GM12878 (cell line): ENCODE data around the gene ZNF232. TPM values are rescaled to one million over a fixed set of nuclear protein-coding genes. Genes with fewer than 3 reads are reported as not detected.

Experiments used
- ATAC-seq: fragments of 200-7000 bp; cut with Tn5 transposase; 3 replicates; pipeline ENCODE4 v1.9.1; 2020; ENCODE audit warnings: mild to moderate bottlenecking, moderate library complexity
- BruUV-seq: library from RNA; stranded (reverse); fragments of 400-500 nt; replicated peaks from 2 replicates; lab custom pipeline; 2021; lab: Mats Ljungman, UMichigan
- CTCF ChIA-PET: fragments of 300-600 bp; sonication (Branson Sonifier 250); formaldehyde crosslinking; extraction: SDS; loops from one replicate; lab custom pipeline; 2021; ENCODE audit warnings: inconsistent platforms; lab: Yijun Ruan, JAX
- POLR2A ChIA-PET: fragments of 350-600 bp; formaldehyde crosslinking; extraction: SDS; loops from one replicate; lab custom pipeline; 2021; ENCODE audit warnings: inconsistent platforms; lab: Charles Lee
- RAD21 ChIA-PET: fragments of 300-600 bp; sonication (Branson Sonifier 250); formaldehyde crosslinking; loops from one replicate; lab custom pipeline; 2023; ENCODE audit warnings: antibody characterized with exemption; ENCODE audit not compliant: unreplicated experiment; lab: Charles Lee
- SMC1A ChIA-PET: fragments of 300-600 bp; sonication (Branson Sonifier 250); formaldehyde crosslinking; loops from one replicate; lab custom pipeline; 2023; ENCODE audit not compliant: unreplicated experiment, uncharacterized antibody; lab: Charles Lee
- DNase-seq: peaks from one replicate; pipeline ENCODE4 v3.0.0-alpha.2; 2011; ENCODE audit warnings: low read depth, low spot score
- FAIRE-seq: peaks from 3 replicates; lab custom pipeline; 2011; peaks lifted over from hg19 to GRCh38; lab: Jason Lieb, UNC
- H2AFZ ChIP-seq: 2 replicates; pipeline ENCODE4 v1.6.0; 2011; ENCODE audit warnings: low read depth, low read length, control low read depth; ENCODE audit not compliant: control insufficient read depth
- H3K27ac ChIP-seq: 2 replicates; pipeline ENCODE4 v1.5.1; 2011; ENCODE audit warnings: control low read depth; ENCODE audit not compliant: control insufficient read depth, insufficient read depth
- H3K27me3 ChIP-seq, 2 experiments: replicated peaks in 1 of 2; 2 replicates each; pipeline versions ENCODE4 v1.6.0 to v1.6.1; 2011; ENCODE audit warnings: low read length in 1 of 2; ENCODE audit not compliant: control insufficient read depth in 2 of 2, insufficient read depth in 2 of 2
- H3K36me3 ChIP-seq, 2 experiments: 2 replicates each; pipeline ENCODE4 v1.5.1; 2011; ENCODE audit warnings: low read length in 1 of 2; ENCODE audit not compliant: control insufficient read depth in 2 of 2, insufficient read depth in 2 of 2
- H3K4me1 ChIP-seq: 2 replicates; pipeline ENCODE4 v1.6.1; 2011; ENCODE audit warnings: mild to moderate bottlenecking, low read length, moderate library complexity, mixed read lengths; ENCODE audit not compliant: control insufficient read depth, insufficient read depth
- H3K4me2 ChIP-seq: 2 replicates; pipeline ENCODE4 v1.6.0; 2011; ENCODE audit warnings: control low read depth; ENCODE audit not compliant: control insufficient read depth, insufficient read depth
- H3K4me3 ChIP-seq: fragments of 200-600 bp; sonication (generic); 2 replicates; pipeline ENCODE4 v1.5.1; 2016
- H3K79me2 ChIP-seq: 2 replicates; pipeline ENCODE4 v1.6.0; 2011; ENCODE audit warnings: low read length; ENCODE audit not compliant: control insufficient read depth, insufficient read depth
- H3K9ac ChIP-seq: 2 replicates; pipeline ENCODE4 v1.8.0; 2011; ENCODE audit warnings: low read length, control low read depth, mixed read lengths; ENCODE audit not compliant: control insufficient read depth, insufficient read depth
- H3K9me3 ChIP-seq: replicated peaks from 3 replicates; pipeline ENCODE4 v1.5.1; 2011; ENCODE audit warnings: mild to moderate bottlenecking, low read length; ENCODE audit not compliant: control insufficient read depth, insufficient read depth
- H4K20me1 ChIP-seq: 2 replicates; pipeline ENCODE4 v1.6.0; 2011; ENCODE audit not compliant: control insufficient read depth, insufficient read depth
- CEBPB ChIP-seq, 2 experiments: fragments of 150-350 bp in 1 of 2; IDR thresholded peaks; 2 replicates each; pipeline ENCODE4 v1.6.1; 2012 to 2014; ENCODE audit warnings: low read depth in 2 of 2, low read length in 2 of 2, borderline replicate concordance in 1 of 2, inconsistent platforms in 1 of 2
- CHD2 ChIP-seq: IDR thresholded peaks from 2 replicates; pipeline ENCODE4 v1.6.1; 2011; ENCODE audit warnings: low read depth, low read length, improper control_type of control experiment, borderline replicate concordance
- CREB1 ChIP-seq: IDR thresholded peaks from 2 replicates; pipeline ENCODE4 v1.6.1; 2012; ENCODE audit warnings: low read depth, mild to moderate bottlenecking, inconsistent platforms
- CREM ChIP-seq: IDR thresholded peaks from 2 replicates; pipeline ENCODE4 v1.6.1; 2014; ENCODE audit warnings: antibody characterized with exemption, low read depth
- DPF2 ChIP-seq: fragments of 450-650 bp; IDR thresholded peaks from 2 replicates; pipeline ENCODE4 v1.6.1; 2017; ENCODE audit warnings: mild to moderate bottlenecking
- EZH2 ChIP-seq: IDR thresholded peaks from 2 replicates; pipeline ENCODE4 v1.6.1; 2012; ENCODE audit warnings: low read depth, mild to moderate bottlenecking, control low read depth, inconsistent platforms, low read length, borderline replicate concordance; ENCODE audit not compliant: control insufficient read depth
- GATAD2B ChIP-seq: fragments of 450-650 bp; conservative IDR thresholded peaks from 2 replicates; pipeline ENCODE4 v1.6.1; 2017; ENCODE audit warnings: low read depth, mild to moderate bottlenecking, moderate library complexity
- IRF4 ChIP-seq: IDR thresholded peaks from 2 replicates; pipeline ENCODE4 v1.6.1; 2011; ENCODE audit warnings: low read depth, low read length
- LARP7 ChIP-seq: fragments of 450-650 bp; IDR thresholded peaks from 2 replicates; pipeline ENCODE4 v1.6.1; 2017; ENCODE audit warnings: mild to moderate bottlenecking
- PAX5 ChIP-seq: IDR thresholded peaks from 2 replicates; pipeline ENCODE4 v1.6.1; 2011; ENCODE audit warnings: low read depth, low read length, borderline replicate concordance
- POU2F2 ChIP-seq: IDR thresholded peaks from 3 replicates; pipeline ENCODE4 v1.6.1; 2011; ENCODE audit warnings: low read depth, mild to moderate bottlenecking, low read length, borderline replicate concordance
- RUNX3 ChIP-seq: IDR thresholded peaks from 2 replicates; pipeline ENCODE4 v1.6.1; 2012; ENCODE audit warnings: low read length, inconsistent platforms
- SUZ12 ChIP-seq: fragments of 200-600 bp; sonication (generic); IDR thresholded peaks from one replicate; pipeline ENCODE4 v1.6.1; 2018; ENCODE audit warnings: antibody characterized with exemption, mild to moderate bottlenecking; ENCODE audit not compliant: unreplicated experiment
- TAF1 ChIP-seq: IDR thresholded peaks from 2 replicates; pipeline ENCODE4 v1.6.1; 2011; ENCODE audit warnings: mild to moderate bottlenecking, low read depth, low read length, borderline replicate concordance
- ZZZ3 ChIP-seq: IDR thresholded peaks from 2 replicates; pipeline ENCODE4 v1.6.1; 2011; ENCODE audit warnings: low read depth; ENCODE audit not compliant: control insufficient read depth, insufficient read length
- WGBS: methylation state at CpG from one replicate; pipeline ENCODE4 v1.1.6; 2016; ENCODE audit warnings: low lambda C conversion rate; ENCODE audit not compliant: insufficient replicate concordance, insufficient coverage; ENCODE audit errors: missing lambda C conversion rate; 5-methylcytosine and 5-hydroxymethylcytosine counted together
- in situ Hi-C: fragments of 300-500 bp; cut with MboI; formaldehyde crosslinking; loops from 9 replicates; pipeline ENCODE4 v1.14.3; 2018; ENCODE audit warnings: mixed read lengths
- intact Hi-C: fragments of 100-400 bp; cut with micrococcal nuclease; formaldehyde crosslinking; loops from one replicate; pipeline ENCODE4 v1.14.2; 2022; ENCODE audit not compliant: unreplicated experiment
- polyA plus RNA-seq, 11 experiments: library from polyadenylated mRNA; depleted of rRNA in 4 of 11; unstranded in 6 of 11; stranded (reverse) in 5 of 11; fragments of >200 nt; fragmentation: Nextera tagmentation in 4 of 11; fragmentation: Illumina TruSeq in 1 of 11; extraction: Ambion mirVana in 4 of 11; extraction: Trizol in 1 of 11; gene quantifications; 1 replicate in 1 of 11; 2 replicates in 10 of 11; pipeline versions ENCODE4 v1.2.1 to v1.2.3, GENCODE V29; 2011 to 2016; ENCODE audit warnings: inconsistent platforms in 2 of 11, missing spikeins in 2 of 11, low read depth in 1 of 11
- total RNA-seq, 4 experiments: library from RNA; depleted of rRNA in 3 of 4; stranded (reverse); fragments of >200 nt in 3 of 4; fragmentation: Illumina TruSeq in 1 of 4; extraction: Trizol in 1 of 4; gene quantifications; 2 replicates each; pipeline versions ENCODE4 v1.2.1 to v1.2.3, GENCODE V29; 2013 to 2021
- TF ChIP-seq, protein P1 (sequence below): fragments of 450-650 bp; IDR thresholded peaks from 2 replicates; pipeline ENCODE4 v1.6.1; 2017; ENCODE audit warnings: borderline replicate concordance
- TF ChIP-seq, protein P2 (sequence below): fragments of 450-650 bp; IDR thresholded peaks from 2 replicates; pipeline ENCODE4 v1.6.1; 2016; ENCODE audit warnings: mild to moderate bottlenecking, moderate library complexity, borderline replicate concordance

The ZNF232 gene
- total and polyA plus RNA-seq, 10 of the 15 experiments (the other 5 are each of a cell fraction or from before 2014, with no cell fraction given), result 10.1 to 15.7 (median 12.9) TPM

GRCh38 chr17:5131146-5131715 lies 19.6 kb upstream of the ZNF232 start:
- POLR2A ChIA-PET, result no interaction called here
- H3K27ac ChIP-seq, result no peak overlapping the region
- no peak overlapping the region for H3K4me2 ChIP-seq
- H4K20me1 ChIP-seq, result no peaks in the 10 kb centered on the region
- no peak for ATAC-seq
- CTCF ChIA-PET, result no interaction called here
- WGBS, result 61% methylated on average over 7 of the region's 7 CpGs
- RAD21 ChIA-PET, result no interaction called here
- SMC1A ChIA-PET, result no interaction called here
- no peaks in the 10 kb centered on the region for H3K27me3 ChIP-seq
- intact Hi-C loops (no loop called here), in situ Hi-C loops (no loop called here)
- no peak for FAIRE-seq
- H3K79me2 ChIP-seq, result no peaks in the 10 kb centered on the region
- no peak for DNase-seq
- H3K4me1 ChIP-seq, result no peaks in the 10 kb centered on the region
- no peak overlapping the region for H3K9ac ChIP-seq
- H3K36me3 ChIP-seq, result no peaks in the 10 kb centered on the region
- no peak overlapping the region for H2AFZ ChIP-seq
- no TSS peak for BruUV-seq
- H3K9me3 ChIP-seq, result no peaks in the 10 kb centered on the region
- no peak overlapping the region for H3K4me3 ChIP-seq
- TF ChIP-seq PAX5 (no peak), CEBPB (IDR thresholded peaks at IDR 0.05; ENCODE audit: borderline replicate concordance in 1 of 2, low read depth in 2 of 2, low read length in 2 of 2) (no peak), CREB1 (no peak), POU2F2 (no peak), ZZZ3 (no peak), DPF2 (no peak), LARP7 (no peak), EZH2 (no peak), CREM (no peak), IRF4 (no peak), RUNX3 (no peak), CHD2 (no peak), GATAD2B (no peak), SUZ12 (no peak), TAF1 (no peak)
- TF ChIP-seq, protein P1, sequence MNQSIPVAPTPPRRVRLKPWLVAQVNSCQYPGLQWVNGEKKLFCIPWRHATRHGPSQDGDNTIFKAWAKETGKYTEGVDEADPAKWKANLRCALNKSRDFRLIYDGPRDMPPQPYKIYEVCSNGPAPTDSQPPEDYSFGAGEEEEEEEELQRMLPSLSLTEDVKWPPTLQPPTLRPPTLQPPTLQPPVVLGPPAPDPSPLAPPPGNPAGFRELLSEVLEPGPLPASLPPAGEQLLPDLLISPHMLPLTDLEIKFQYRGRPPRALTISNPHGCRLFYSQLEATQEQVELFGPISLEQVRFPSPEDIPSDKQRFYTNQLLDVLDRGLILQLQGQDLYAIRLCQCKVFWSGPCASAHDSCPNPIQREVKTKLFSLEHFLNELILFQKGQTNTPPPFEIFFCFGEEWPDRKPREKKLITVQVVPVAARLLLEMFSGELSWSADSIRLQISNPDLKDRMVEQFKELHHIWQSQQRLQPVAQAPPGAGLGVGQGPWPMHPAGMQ, result no peak
- TF ChIP-seq, protein P2, sequence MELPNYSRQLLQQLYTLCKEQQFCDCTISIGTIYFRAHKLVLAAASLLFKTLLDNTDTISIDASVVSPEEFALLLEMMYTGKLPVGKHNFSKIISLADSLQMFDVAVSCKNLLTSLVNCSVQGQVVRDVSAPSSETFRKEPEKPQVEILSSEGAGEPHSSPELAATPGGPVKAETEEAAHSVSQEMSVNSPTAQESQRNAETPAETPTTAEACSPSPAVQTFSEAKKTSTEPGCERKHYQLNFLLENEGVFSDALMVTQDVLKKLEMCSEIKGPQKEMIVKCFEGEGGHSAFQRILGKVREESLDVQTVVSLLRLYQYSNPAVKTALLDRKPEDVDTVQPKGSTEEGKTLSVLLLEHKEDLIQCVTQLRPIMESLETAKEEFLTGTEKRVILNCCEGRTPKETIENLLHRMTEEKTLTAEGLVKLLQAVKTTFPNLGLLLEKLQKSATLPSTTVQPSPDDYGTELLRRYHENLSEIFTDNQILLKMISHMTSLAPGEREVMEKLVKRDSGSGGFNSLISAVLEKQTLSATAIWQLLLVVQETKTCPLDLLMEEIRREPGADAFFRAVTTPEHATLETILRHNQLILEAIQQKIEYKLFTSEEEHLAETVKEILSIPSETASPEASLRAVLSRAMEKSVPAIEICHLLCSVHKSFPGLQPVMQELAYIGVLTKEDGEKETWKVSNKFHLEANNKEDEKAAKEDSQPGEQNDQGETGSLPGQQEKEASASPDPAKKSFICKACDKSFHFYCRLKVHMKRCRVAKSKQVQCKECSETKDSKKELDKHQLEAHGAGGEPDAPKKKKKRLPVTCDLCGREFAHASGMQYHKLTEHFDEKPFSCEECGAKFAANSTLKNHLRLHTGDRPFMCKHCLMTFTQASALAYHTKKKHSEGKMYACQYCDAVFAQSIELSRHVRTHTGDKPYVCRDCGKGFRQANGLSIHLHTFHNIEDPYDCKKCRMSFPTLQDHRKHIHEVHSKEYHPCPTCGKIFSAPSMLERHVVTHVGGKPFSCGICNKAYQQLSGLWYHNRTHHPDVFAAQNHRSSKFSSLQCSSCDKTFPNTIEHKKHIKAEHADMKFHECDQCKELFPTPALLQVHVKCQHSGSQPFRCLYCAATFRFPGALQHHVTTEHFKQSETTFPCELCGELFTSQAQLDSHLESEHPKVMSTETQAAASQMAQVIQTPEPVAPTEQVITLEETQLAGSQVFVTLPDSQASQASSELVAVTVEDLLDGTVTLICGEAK, result no peak
